ENCODE measurements around the gene CCDC159.
"Not testable (repeated sequence)": the region's sequence is repeated elsewhere in the genome, so short reads cannot be mapped to it uniquely, and the experiment has no call there.

CCDC159 gene, protein sequence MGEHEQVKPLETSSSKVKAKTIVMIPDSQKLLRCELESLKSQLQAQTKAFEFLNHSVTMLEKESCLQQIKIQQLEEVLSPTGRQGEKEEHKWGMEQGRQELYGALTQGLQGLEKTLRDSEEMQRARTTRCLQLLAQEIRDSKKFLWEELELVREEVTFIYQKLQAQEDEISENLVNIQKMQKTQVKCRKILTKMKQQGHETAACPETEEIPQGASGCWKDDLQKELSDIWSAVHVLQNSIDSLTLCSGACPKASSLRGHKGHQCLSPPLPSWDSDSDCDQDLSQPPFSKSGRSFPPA

DNA sequence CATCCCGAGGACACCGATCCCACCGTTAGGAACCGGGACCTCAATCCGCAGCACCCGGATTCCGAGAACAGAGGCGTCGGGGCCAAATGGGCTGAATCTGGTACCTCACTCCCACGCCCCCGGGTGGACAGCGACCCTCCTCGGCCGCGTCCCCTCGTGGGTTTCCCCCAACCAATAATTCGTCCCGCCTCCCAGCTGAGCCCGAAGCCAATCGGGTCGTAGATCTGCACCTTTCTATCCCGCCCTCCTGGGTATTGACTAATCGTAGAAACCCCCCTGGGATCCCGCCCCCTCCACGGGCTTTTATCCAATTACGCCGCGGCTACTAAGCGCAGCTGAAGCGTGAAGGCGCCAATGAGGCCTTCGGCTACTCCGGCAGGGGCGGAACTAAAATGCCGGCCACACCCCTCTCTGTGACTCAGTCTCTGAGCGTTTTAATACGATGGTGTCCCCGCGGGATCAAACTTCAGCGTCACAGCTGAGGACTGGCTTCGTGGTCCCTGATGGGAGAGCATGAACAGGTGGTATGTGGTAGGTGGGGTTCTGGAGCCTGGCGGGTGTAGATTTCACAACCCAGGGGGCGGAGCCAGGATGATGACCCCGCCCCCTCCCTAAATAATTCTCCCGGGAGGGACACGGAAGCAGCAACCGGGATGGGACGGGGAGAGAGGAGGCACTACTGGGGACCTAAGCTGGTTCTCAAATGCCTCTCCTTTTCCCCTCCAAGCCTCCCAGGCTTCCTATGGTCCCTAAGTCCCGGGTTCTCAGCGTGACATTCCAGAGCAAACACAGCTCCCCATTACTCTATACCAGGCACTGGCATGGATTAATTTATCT is at the start of gene CCDC159, which contains the start of gene TMEM205:
CCDC159 (plus strand) TSS at position 416 of the 837 bp plus-strand sequence; CDS start at position 504, 88 bp downstream.
TMEM205 (minus strand) TSS at position 165 of the 837 bp plus-strand sequence. CDS start 649 bp downstream, outside the sequence.
- TF ChIP-seq, protein P1, sequence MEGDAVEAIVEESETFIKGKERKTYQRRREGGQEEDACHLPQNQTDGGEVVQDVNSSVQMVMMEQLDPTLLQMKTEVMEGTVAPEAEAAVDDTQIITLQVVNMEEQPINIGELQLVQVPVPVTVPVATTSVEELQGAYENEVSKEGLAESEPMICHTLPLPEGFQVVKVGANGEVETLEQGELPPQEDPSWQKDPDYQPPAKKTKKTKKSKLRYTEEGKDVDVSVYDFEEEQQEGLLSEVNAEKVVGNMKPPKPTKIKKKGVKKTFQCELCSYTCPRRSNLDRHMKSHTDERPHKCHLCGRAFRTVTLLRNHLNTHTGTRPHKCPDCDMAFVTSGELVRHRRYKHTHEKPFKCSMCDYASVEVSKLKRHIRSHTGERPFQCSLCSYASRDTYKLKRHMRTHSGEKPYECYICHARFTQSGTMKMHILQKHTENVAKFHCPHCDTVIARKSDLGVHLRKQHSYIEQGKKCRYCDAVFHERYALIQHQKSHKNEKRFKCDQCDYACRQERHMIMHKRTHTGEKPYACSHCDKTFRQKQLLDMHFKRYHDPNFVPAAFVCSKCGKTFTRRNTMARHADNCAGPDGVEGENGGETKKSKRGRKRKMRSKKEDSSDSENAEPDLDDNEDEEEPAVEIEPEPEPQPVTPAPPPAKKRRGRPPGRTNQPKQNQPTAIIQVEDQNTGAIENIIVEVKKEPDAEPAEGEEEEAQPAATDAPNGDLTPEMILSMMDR (IDR thresholded peaks at IDR 0.05), result peak; percentile 8
- H3K4me3 ChIP-seq (ENCODE audit: low read depth in 1 of 2, low read length in 1 of 2), result peak within 1 kb of the TSS; percentile 76 to 87
- H3K9me3 ChIP-seq, result no peaks in the 10 kb centered on the region
- H3K27ac ChIP-seq, result peak within 1 kb of the TSS; percentile 87
- H3K36me3 ChIP-seq, result no peaks in the 10 kb centered on the region
- peaks cover 40 to 47% of the 10 kb centered on the region in 2 experiments for H3K4me1 ChIP-seq (ENCODE audit: control insufficient read depth in 1 of 2, insufficient read depth in 1 of 2, low read depth in 1 of 2, low read length in 1 of 2)
- H3K27me3 ChIP-seq, result no peaks in the 10 kb centered on the region

DNA sequence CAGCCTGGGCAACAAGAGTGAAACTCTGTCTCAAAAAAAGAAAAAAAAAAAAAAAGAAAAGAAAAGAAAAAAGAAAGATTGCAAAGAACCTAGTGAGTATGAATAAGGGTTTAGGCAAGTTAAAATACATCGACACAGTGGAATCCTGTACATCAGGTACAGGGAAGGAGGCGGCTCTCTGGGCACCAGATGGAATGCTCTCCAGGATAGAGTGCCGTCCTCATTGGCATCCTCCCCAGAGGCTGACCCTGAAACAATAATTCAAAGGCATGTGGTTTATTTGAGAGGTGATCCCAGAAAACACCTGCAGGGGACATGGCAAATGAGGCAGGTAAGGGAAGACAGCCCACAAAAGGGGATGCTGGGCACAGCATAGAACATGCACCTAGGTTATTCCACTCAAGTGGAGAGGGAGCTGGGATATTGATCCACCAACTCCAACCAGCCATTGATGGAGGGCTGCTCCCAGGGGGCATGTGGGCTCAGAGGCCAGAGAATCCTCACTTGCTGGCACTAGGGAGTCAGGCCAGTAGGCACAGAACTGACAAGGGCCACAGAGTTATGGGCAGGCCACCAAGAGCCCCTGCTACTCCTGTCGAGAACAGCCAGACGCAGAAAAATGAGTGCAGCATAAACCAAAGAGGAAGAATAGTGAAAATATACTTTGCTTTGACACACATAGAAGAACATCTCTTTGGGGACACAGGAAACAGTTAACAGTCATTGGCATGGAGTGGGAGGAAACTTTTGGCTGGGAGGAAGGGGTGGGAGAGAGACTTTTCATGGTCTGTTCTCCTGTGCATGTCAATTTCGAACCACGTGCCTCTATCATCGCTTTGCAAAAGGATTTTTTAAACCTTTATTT is 46.1 kb upstream of the CCDC159 start:
- peaks cover 21 to 33% of the 10 kb centered on the region in 2 experiments for H3K4me1 ChIP-seq (ENCODE audit: control insufficient read depth in 1 of 2, insufficient read depth in 1 of 2, low read depth in 1 of 2, low read length in 1 of 2)
- no peaks in the 10 kb centered on the region for H3K9me3 ChIP-seq
- TF ChIP-seq, protein P1 (IDR thresholded peaks at IDR 0.05), result no peak
- no peaks in the 10 kb centered on the region for H3K27me3 ChIP-seq
- no peak overlapping the region for H3K4me3 ChIP-seq (ENCODE audit: low read depth in 1 of 2, low read length in 1 of 2)
- H3K36me3 ChIP-seq, result peaks cover 54% of the 10 kb centered on the region
- H3K27ac ChIP-seq, result peak overlapping the region; percentile 48

DNA sequence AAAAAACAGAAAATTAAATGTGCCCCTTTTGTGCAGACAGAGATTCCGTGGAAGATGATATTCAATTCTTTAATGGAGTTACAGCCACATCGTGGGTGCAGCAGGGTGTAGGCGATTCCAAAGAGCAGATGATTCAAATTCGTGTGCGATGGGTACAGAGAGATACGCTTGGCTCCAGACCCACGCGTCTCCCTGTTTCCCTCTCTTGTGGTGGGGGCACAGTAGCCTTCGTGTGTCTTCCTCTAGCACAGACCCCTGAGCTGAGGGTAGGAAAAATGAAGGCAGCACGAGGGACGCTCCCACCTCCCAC is 45.6 kb upstream of the CCDC159 start:
- Histone ChIP-seq H3K4me3 (ENCODE audit: low read depth in 1 of 2, low read length in 1 of 2) (no peak overlapping the region), H3K4me1 (ENCODE audit: control insufficient read depth in 1 of 2, insufficient read depth in 1 of 2, low read depth in 1 of 2, low read length in 1 of 2) (peaks cover 15 to 27% of the 10 kb centered on the region in 2 experiments), H3K36me3 (peaks cover 56% of the 10 kb centered on the region), H3K9me3 (no peaks in the 10 kb centered on the region), H3K27ac (peak overlapping the region; percentile 48), H3K27me3 (no peaks in the 10 kb centered on the region)
- TF ChIP-seq, protein P1 (IDR thresholded peaks at IDR 0.05), result no peak

DNA sequence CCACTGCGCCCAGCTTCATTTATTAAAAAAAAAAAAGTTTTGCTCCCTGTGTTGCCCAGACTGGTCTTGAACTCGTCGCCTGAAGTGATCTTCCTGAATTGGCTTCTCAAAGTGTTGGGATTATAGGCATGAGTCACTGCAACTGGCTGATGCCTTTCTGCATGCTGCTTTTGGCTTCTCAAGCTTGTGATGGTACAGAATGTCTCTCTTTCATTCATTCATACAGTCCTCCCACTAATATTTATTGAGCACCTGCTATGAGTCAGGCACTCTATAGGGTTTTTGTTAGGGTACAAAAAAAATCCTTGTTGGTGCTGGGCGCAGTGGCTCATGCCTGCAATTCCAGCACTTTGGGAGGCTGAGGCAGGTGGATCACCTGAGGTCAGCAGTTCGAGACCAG is 41.4 kb upstream of the CCDC159 start:
- Histone ChIP-seq H3K27me3 (no peaks in the 10 kb centered on the region), H3K4me1 (ENCODE audit: control insufficient read depth in 1 of 2, insufficient read depth in 1 of 2, low read depth in 1 of 2, low read length in 1 of 2) (peaks cover 0 to 5% of the 10 kb centered on the region in 2 experiments), H3K9me3 (no peaks in the 10 kb centered on the region), H3K27ac (peak overlapping the region; percentile 36), H3K36me3 (peaks cover 85% of the 10 kb centered on the region), H3K4me3 (ENCODE audit: low read depth in 1 of 2, low read length in 1 of 2) (no peak overlapping the region)
- TF ChIP-seq, protein P1 (IDR thresholded peaks at IDR 0.05), result no peak

DNA sequence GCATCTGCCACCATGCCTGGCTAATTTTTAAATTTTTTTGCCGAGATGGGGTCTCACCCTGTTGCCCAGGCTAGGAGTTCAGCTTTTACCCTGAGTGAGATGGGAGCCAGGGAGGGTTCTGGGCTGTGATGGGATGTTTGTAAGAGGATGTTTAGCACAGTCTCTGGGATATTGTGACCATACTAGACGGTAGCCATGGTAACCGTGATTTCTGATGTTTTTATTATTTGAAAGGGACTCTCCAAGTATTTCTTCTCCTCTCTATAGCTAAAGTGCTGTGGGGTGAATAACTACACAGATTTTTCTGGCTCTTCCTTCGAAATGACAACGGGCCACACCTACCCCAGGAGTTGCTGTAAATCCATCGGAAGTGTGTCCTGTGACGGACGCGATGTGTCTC is 40.0 kb upstream of the CCDC159 start:
- Histone ChIP-seq H3K4me3 (ENCODE audit: low read depth in 1 of 2, low read length in 1 of 2) (no peak overlapping the region), H3K27me3 (no peaks in the 10 kb centered on the region), H3K27ac (peak overlapping the region; percentile 53), H3K4me1 (ENCODE audit: control insufficient read depth in 1 of 2, insufficient read depth in 1 of 2, low read depth in 1 of 2, low read length in 1 of 2) (peaks cover 2 to 7% of the 10 kb centered on the region in 2 experiments), H3K36me3 (peaks cover 83% of the 10 kb centered on the region), H3K9me3 (no peaks in the 10 kb centered on the region)
- TF ChIP-seq, protein P1 (IDR thresholded peaks at IDR 0.05), result no peak

DNA sequence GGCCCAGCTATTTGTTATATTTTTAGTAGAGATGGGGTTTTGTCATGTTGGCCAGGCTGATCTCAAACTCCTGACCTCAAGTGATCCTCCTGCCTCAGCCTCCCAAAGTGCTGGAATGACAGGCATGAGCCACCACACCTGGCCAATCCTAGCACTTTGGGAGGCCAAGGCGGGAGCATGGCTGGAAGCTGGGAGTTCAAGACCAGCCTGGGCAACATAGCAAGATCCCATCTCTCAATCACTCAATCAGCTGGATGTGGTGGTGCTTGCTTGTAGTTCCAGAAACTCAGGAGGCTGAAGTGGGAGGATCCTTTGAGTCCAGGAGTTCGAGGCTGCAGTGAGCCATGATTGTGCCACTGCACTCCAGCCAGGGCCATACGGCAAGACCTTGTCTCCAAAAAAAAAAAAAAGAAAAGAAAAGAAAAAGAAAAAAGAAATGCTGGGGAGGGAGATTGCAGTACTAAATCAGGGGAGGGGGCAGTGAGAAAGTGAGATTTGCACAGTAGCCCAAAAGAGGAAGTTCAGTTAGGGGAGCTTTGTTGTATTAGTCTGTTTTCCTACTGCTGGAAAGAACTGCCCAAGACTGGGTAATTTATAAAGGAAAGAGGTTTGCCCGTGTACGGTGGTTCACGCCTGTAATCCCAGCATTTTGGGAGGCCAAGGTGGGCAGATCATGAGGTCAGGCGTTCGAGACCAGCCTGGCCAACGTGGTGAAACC is 25.9 kb upstream of the CCDC159 start:
- H3K4me1 ChIP-seq (ENCODE audit: control insufficient read depth in 1 of 2, insufficient read depth in 1 of 2, low read depth in 1 of 2, low read length in 1 of 2), result peaks cover 93 to 98% of the 10 kb centered on the region in 2 experiments
- peak overlapping the region; percentile 82 to 93 for H3K4me3 ChIP-seq (ENCODE audit: low read depth in 1 of 2, low read length in 1 of 2)
- not testable (repeated sequence) for H3K27me3 ChIP-seq, H3K9me3 ChIP-seq
- H3K27ac ChIP-seq, result peak overlapping the region; percentile 100
- peaks cover 26% of the 10 kb centered on the region for H3K36me3 ChIP-seq
